HT-29 (cell line): ENCODE results near the gene OIT3. TPM values are rescaled to one million over a fixed set of nuclear protein-coding genes. Genes with fewer than 3 reads are reported as not detected.

Experiments
- DNase-seq: peaks from one replicate; pipeline ENCODE4 v3.0.0-alpha.2; 2015; ENCODE audit warnings: low spot score
- total RNA-seq: library from RNA; depleted of rRNA; stranded (reverse); fragments of >200 nt; shearing (Covaris generic); gene quantifications from 2 replicates; pipeline ENCODE4 v1.2.3, GENCODE V29; 2014; rRNA removed

OIT3 gene
- total RNA-seq, 1 experiment from 2014 or later: not detected

DNA sequence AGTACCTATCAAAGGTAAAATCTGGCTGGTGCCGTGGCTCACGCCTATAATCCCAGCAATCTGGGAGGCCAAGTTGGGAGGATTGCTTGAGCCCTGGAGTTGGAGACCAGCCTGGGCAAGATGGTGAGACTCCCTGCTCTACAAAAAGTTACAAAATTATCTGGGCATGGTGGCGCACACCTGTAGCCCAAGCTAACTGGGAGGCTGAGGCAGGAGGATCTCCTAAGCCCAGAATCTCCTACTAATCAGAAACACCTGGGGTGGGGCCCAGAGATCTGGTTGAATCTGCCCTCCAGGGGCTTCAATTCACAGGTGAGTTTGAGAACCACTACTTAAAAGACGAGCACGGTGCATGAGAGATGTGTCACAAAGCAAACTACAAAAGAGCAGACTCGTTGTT lies 58.6 kb downstream of the OIT3 start:
- no peak for DNase-seq

DNA sequence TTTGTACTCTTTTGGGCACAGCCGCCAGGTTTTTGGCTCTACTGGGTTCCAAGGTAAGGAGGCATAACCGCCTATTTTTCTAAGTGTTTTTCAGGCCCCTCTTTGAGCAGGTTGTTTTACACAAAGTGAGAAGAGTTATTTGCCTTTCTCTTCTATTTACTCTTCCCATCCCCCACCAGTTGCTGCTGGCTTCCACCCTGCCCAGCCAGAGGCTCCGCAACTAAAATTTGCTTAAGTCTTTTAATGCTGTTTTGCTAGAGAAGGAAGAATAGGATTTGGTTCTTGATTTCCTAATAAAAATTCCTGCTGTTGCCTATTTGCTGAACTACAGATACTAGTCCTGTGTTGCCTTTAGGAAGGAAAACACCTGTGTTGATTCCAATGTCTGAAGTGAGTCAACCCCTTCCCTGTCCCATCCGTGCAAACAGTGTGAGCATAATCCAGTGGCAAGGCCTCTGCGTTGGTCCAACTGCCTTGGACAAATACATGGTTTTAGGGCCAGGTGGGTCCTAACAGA lies 59.2 kb downstream of the OIT3 start:
- no peak for DNase-seq

DNA sequence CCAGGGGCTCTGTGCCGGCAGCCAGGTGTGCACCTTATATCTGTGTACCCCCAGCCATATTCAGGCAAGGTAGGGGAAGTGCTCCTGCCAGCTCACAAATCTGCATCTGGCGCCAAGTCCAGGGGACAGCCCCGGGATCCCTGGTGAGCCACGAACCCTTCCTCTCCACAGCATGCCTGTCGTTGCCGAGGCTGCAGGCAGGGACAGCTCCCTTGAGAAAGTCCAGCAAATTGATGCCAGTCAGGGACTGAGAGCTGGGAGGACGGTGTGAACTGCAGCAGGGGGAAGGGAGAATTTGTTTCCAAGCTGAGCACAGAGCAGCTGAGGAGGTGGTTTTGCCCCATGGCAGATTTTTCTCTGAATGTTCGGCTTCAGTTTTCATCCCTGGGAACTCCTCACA lies 60.1 kb downstream of the OIT3 start:
- no peak for DNase-seq

DNA sequence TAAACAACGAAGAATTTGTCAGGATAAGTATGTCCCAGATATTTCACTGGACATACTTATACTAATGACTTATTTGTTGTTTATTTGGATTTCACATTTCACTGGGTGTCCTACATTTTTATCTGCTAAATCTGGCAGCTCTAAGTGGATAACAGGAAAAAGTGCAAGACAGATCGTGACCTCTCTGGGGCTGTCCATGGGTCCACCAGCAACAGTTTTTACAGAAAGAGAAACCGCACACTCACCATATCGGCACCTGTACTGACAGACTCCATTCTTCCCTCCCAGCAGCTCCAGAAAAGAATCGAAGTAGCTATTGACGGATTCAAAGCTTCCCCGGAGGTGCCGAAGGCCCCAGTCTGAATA lies 60.7 kb downstream of the OIT3 start:
- no peak for DNase-seq

DNA sequence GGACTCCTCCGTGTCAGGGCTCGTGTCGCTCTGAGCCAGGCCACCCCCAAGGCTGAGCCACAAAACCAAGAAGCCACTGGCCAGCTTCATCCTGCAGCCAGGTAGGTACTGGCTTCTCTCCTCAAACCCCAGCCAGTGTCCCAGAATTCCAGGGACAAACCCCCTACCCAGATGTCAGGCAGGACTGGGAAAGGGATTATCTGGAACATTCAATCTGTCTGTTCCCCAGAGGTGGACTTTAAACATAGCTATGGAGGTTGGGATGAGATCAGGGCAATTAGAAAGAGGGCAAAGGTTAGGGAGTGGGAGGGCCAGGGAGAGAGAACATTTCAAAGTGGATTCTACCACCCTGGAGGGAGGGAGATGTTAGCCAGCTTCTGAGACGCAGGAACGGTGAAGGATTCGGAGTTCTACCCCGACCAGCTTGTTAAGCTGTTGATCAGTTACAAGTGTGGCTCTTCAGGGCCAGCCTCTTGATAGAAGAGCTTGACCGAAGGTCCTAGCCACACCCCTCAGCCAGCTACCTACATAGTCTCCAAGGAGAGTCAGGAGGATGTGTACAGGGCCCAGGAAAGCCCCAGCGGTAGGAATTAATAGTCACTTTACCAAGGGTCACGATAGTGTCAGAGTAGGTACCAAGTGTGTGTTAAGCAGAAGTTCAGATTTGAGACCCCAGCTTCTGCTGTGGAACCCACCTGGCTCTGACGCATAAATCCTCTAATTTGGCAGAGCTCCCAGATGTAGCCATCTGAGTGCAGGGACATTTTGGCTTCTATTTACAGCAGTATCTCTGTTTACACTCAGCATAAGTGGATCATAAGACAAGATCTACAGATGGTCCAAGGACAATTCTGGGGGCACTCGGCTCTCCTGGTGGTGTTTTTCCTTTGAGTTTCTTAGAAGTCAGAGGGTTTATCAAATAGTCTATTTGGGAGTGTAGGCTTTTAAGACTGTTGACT lies 61.3 kb downstream of the OIT3 start, which contains the start of gene PLA2G12B:
TSS of gene PLA2G12B (minus strand) at position 211 of the 959 bp plus-strand sequence. CDS start at position 90, 121 bp downstream.
- DNase-seq: no peak

DNA sequence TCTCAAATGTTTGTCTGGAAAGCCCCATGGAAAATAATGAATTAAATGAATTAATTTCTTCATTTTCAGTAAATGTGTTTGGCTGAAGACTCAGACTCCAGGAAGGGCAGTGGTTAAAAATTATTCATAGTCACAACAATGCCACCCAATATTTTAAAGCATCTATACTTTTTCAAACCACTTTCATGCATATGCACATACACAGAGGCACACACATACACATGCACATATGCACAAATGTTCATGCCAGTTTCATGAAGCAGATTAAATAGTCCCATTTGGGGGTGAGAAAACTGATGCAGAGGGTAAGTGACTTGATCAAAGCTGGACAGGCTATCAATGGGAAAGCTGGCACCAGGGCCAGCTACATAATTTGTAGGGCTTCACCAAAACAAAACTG lies 62.5 kb downstream of the OIT3 start:
- DNase-seq: no peak

DNA sequence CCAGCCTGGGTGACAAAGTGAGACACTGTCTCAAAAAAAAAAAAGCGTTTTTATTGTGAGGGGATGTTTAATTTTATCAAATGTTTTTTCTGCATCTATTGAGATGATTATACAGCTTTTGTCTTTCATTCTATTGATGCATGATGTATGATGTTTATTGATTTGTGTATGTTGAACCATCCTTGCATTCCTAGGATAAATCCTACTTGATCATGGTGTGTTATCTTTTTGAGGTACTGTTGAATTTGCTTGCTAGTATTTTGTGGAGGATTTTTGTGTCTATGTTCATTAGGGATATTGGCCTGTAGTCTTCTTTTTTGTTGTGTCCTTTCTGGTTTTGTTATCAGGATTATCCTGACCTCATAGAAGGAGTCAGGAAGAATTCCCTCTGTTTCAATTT lies 83.3 kb downstream of the OIT3 start:
- DNase-seq: no peak

DNA sequence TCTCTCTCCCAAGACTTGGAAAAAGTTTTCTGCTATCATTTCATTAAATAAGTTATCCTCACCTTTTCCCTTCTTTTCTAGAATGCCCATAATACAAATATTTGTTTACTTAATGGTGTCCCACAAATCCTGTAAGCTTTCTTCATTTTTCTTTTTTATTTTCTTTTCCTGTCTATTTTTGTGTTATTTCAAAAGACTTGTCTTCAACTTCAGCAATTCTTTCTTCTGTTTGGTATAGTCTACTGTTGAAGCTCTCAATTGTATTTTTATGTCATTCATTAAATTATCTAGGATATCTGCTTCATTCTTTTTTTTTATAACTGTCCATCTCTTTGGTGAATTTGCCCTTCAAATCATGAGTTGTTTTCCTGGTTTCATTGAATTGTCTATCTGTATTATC lies 86.2 kb downstream of the OIT3 start:
- no peak for DNase-seq

DNA sequence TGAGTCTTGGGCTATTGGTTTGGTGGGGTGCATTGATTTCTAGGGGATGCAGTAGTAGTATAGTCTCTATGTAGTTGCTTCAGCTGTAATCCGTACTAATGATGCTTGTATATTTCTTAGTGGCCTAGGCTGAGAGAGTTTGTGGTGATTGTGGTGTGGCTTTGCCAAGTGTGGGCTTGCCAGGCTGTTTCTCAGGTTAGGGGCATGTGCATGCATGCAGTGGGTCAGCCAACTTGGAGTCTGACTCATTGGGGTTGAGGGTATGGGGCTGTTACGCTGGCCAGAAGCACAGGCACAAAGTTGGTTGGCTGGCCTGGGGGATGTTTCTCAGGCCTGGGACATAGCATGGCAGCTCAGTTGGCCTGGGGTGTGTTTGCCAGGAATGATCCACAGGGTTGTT lies 86.8 kb downstream of the OIT3 start:
- no peak for DNase-seq

DNA sequence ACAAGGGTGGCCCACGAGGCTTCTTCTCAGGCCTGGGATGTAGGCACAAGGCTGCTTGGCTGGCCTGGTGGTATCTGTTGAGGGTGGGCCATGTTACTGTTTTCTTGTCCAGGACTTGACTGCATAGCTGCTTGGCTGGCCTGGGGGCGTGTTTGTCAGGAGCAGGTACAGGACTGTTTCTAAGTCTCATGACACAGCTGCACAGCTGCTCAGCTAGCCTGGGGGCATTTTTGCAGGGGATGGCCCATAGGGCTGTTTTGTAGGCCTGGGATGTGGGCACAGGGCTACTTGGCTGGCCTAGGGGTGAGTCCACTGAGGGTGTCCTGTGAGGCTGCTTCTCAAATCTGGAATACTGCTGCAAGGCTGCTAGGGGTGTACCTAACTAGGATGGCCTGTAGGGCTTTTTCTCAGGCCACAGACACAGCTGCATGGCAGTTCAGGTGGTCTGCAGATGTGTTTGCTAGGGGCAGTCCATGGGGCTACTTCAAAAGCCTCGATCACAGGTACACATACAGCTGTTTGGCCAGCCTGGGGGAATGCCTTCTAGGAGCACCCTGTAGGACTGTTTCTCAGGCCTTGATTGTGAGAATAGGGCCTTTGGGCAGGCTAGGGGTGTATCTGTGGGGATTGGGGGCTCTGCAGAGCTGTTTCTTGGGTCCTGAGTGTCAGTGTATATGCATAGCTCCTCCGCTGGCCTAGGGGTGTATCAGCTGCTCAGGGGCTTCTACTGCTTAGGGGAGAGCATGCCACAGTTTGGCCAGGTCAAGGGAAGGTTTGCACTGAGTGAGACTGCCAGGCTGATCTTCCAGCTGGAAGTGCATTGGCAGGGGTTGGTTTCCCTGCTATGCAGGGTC lies 87.7 kb downstream of the OIT3 start:
- DNase-seq: no peak

DNA sequence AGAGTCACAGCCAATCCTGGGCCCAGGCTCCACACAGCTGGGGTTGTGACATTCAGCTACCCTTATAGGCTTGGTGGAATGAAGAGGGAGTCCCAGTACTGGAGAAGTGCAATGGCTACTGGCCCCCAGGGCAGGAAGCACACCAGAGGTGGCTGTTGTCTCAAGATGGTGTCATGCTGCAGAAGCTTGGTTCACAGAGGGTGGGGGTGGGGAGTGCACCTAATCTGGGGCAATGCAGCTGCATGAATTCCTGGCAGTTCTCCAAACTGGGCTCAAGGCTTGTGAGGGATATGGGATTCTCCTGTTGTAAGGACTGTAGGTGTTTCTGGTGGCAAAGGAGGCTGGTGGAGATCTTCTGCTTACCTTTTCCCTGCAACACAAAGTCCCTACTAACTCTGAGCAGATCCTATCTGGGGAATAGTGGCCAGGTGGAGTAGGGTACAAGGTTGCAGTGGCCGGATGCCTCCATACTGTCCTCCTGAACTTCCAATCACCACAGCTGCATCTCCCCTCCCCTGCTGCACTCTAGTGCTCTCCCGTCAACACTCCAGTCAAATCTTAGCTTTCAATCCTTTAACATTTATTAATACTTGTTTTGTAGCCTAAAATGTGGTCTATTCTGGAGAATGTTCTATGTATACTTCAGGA lies 88.5 kb downstream of the OIT3 start:
- DNase-seq: no peak

Other genes starting within 250 kb of the OIT3 start
- gene MCU, start 201.6 kb upstream of the OIT3 start, total RNA-seq: 23.0 and 24.5 TPM in 2 replicates
- gene PLA2G12B, start 61.1 kb downstream of the OIT3 start, total RNA-seq: not detected in 2 replicates
- gene P4HA1, start 203.1 kb downstream of the OIT3 start, total RNA-seq: 15.1 and 16.9 TPM in 2 replicates
- 1.5 and 2.7 TPM in 2 replicates for gene NUDT13, start 216.7 kb downstream of the OIT3 start, total RNA-seq